ENCODE results near the gene SKOR1. TPM values are rescaled to one million over a fixed set of nuclear protein-coding genes. Genes with fewer than 3 reads are reported as not detected.

SKOR1 gene
- polyA plus RNA-seq, 1 of the 3 experiments (the other 2 are of a cell fraction) = 0.26 TPM

DNA sequence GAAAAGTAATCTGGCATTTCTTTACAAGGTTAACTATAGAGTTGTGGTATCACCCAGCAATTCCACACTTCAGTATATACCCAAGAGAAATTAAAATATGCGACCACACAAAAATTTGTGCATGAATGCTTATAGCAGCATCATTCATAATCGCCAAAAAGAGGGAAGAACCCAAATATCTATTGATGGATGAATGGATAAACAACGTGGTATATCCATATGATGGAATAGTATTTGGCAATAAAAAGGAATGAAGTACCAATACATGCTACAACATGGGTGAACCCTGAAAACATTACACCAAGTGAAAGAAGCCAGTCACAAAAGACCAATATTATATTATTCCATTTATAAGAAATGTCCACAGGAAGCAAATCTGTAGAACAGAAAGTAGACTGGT lies 8.6 kb upstream of the SKOR1 start:
- POLR2A ChIA-PET = no interaction called here
- no peaks in the 10 kb centered on the region for H3K79me2 ChIP-seq (ENCODE audit: insufficient read depth)
- H3F3A ChIP-seq (replicated peaks; ENCODE audit: insufficient read depth) = no peaks in the 10 kb centered on the region
- H3K9me3 ChIP-seq = no peaks in the 10 kb centered on the region
- CTCF ChIA-PET = no interaction called here
- no peaks in the 10 kb centered on the region for H3K9me2 ChIP-seq
- no peaks in the 10 kb centered on the region for H3K36me3 ChIP-seq (replicated peaks in 1 of 2; ENCODE audit: control insufficient read depth in 1 of 2, insufficient read depth in 2 of 2, low read length in 1 of 2)
- H3K4me2 ChIP-seq = no peak overlapping the region
- no peak overlapping the region for H2AFZ ChIP-seq (ENCODE audit: low read depth)
- peaks cover 6% of the 10 kb centered on the region for H3K27me3 ChIP-seq (ENCODE audit: insufficient read depth)
- TF ChIP-seq FOXJ3 (CRISPR knock-in tag; IDR thresholded peaks at IDR 0.05) = no peak
- no peak for TF ChIP-seq EP300 (IDR thresholded peaks at IDR 0.05; ENCODE audit: borderline replicate concordance in 1 of 2, low read depth in 1 of 2, low read length in 1 of 2)
- TF ChIP-seq SIN3A (IDR thresholded peaks at IDR 0.05; ENCODE audit: borderline replicate concordance, low read depth, low read length) = no peak
- TF ChIP-seq GABPA (IDR thresholded peaks at IDR 0.05; ENCODE audit: low read depth) = no peak
- no peak for TF ChIP-seq NFIC (IDR thresholded peaks at IDR 0.05; ENCODE audit: borderline replicate concordance)
- no peak for TF ChIP-seq ELF1 (IDR thresholded peaks at IDR 0.05)
- no peaks in the 10 kb centered on the region for H3K4me1 ChIP-seq (ENCODE audit: control insufficient read depth in 1 of 2, insufficient read depth in 2 of 2, low read depth in 1 of 2, low read length in 1 of 2)
- H3K9ac ChIP-seq = no peak overlapping the region
- H3K4me3 ChIP-seq (ENCODE audit: low read depth in 2 of 2, low read length in 1 of 2) = no peak overlapping the region
- no peak for DNase-seq
- no peaks in the 10 kb centered on the region for H4K20me1 ChIP-seq (ENCODE audit: insufficient read depth)
- WGBS (ENCODE audit: low lambda C conversion rate) = 73% methylated on average over 3 of the region's 3 CpGs
- no peak overlapping the region for H3K27ac ChIP-seq (ENCODE audit: low read depth in 2 of 2, low read length in 1 of 2)

DNA sequence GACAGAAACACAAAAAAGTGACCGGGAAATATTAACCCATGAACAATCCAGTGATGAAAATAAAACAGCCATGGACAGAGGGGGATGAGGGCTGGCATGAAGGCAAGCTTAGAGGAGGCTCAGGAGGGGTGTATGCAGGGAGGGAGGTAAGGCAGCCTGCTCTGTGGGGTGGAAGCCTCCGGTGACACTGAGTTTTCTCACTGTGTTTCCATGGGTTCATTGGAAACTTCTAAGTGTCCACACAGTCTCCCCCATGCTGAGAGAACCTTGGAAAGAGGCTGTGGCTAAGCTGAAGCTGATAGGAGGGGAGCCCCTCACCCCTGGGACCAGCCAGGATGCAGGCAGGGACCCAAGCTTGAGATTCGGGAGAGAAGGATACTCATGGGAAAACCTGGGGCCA lies 6.8 kb upstream of the SKOR1 start:
- TF ChIP-seq, protein P1, sequence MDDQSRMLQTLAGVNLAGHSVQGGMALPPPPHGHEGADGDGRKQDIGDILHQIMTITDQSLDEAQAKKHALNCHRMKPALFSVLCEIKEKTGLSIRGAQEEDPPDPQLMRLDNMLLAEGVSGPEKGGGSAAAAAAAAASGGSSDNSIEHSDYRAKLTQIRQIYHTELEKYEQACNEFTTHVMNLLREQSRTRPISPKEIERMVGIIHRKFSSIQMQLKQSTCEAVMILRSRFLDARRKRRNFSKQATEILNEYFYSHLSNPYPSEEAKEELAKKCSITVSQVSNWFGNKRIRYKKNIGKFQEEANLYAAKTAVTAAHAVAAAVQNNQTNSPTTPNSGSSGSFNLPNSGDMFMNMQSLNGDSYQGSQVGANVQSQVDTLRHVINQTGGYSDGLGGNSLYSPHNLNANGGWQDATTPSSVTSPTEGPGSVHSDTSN (IDR thresholded peaks at IDR 0.05) = no peak
- no peak for TF ChIP-seq POLR2AphosphoS5 (IDR thresholded peaks at IDR 0.05; ENCODE audit: low read depth, low read length)
- no peak for TF ChIP-seq NFIC (IDR thresholded peaks at IDR 0.05; ENCODE audit: borderline replicate concordance)
- TF ChIP-seq SMC3 (IDR thresholded peaks at IDR 0.05; ENCODE audit: low read depth, low read length) = no peak
- no peak for TF ChIP-seq MEF2A (IDR thresholded peaks at IDR 0.05; ENCODE audit: borderline replicate concordance, low read depth)
- TF ChIP-seq SIN3A (IDR thresholded peaks at IDR 0.05; ENCODE audit: borderline replicate concordance, low read depth, low read length) = no peak
- TF ChIP-seq GATA2 (CRISPR knock-in tag; IDR thresholded peaks at IDR 0.05) = no peak
- no peak for TF ChIP-seq TEAD4 (IDR thresholded peaks at IDR 0.05; ENCODE audit: borderline replicate concordance, insufficient read depth)
- TF ChIP-seq CHD2 (IDR thresholded peaks at IDR 0.05; ENCODE audit: low read length, partially characterized antibody) = no peak
- POLR2A ChIA-PET = no interaction called here

More for the DNA sequence above, 6.8 kb upstream of the SKOR1 start:
- no peak overlapping the region for H3K27ac ChIP-seq (ENCODE audit: low read depth in 2 of 2, low read length in 1 of 2)
- no peaks in the 10 kb centered on the region for H4K20me1 ChIP-seq (ENCODE audit: insufficient read depth)
- no peak overlapping the region for H3K9ac ChIP-seq
- no peak overlapping the region for H3K4me3 ChIP-seq (ENCODE audit: low read depth in 2 of 2, low read length in 1 of 2)
- H3K4me1 ChIP-seq (ENCODE audit: control insufficient read depth in 1 of 2, insufficient read depth in 2 of 2, low read depth in 1 of 2, low read length in 1 of 2) = peaks cover 0 to 10% of the 10 kb centered on the region in 2 experiments; a peak in 1 of 4 replicates
- no peaks in the 10 kb centered on the region for H3K9me2 ChIP-seq
- DNase-seq = no peak
- no peaks in the 10 kb centered on the region for H3K9me3 ChIP-seq
- H3F3A ChIP-seq (replicated peaks; ENCODE audit: insufficient read depth) = no peaks in the 10 kb centered on the region
- no peak overlapping the region for H2AFZ ChIP-seq (ENCODE audit: low read depth)
- H3K4me2 ChIP-seq = no peak overlapping the region
- 78% methylated on average over 3 of the region's 3 CpGs for WGBS (ENCODE audit: low lambda C conversion rate)
- peaks cover 19% of the 10 kb centered on the region for H3K27me3 ChIP-seq (ENCODE audit: insufficient read depth)
- CTCF ChIA-PET = no interaction called here
- no peaks in the 10 kb centered on the region for H3K79me2 ChIP-seq (ENCODE audit: insufficient read depth)
- no peaks in the 10 kb centered on the region for H3K36me3 ChIP-seq (replicated peaks in 1 of 2; ENCODE audit: control insufficient read depth in 1 of 2, insufficient read depth in 2 of 2, low read length in 1 of 2)
